Lower leg skin (tissue), 3 donors: ENCODE results near the gene LRFN5.

ENCODE experiments used
- POLR2A ChIP-seq, 2 donors: fragments of 450-650 bp; IDR thresholded peaks; one replicate each; pipeline ENCODE4 v1.6.1; 2016 to 2017; ENCODE audit warnings: antibody characterized with exemption in 2 of 2, mild to moderate bottlenecking in 1 of 2, moderate library complexity in 1 of 2
- TF ChIP-seq, protein P1 (sequence below), 3 donors: fragments of 450-650 bp; IDR thresholded peaks; one replicate each; pipeline ENCODE4 v1.5.1; 2016; ENCODE audit warnings: antibody characterized with exemption in 3 of 3, mild to moderate bottlenecking in 3 of 3, moderate library complexity in 2 of 3

DNA sequence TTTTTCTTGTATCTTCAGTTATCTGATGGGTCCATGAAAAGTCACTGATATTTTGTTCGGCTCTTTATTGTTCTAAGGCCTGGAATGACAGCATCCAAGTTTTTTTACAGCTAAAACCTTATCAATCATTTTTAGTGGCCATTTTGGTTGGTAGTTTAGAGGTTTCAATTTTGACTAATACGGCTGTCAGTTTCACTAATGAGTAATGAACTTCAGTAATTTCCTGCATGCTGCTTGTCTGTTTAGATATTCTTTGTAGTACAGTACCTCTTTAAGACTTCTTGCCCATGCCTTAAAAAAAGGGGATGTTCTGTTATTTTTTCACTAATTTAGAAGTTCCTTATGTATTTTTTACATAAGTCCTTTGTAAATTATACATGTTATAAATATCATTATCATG is 176.7 kb downstream of the LRFN5 start:
- TF ChIP-seq POLR2A (IDR thresholded peaks at IDR 0.05) = no peak
- TF ChIP-seq, protein P1, sequence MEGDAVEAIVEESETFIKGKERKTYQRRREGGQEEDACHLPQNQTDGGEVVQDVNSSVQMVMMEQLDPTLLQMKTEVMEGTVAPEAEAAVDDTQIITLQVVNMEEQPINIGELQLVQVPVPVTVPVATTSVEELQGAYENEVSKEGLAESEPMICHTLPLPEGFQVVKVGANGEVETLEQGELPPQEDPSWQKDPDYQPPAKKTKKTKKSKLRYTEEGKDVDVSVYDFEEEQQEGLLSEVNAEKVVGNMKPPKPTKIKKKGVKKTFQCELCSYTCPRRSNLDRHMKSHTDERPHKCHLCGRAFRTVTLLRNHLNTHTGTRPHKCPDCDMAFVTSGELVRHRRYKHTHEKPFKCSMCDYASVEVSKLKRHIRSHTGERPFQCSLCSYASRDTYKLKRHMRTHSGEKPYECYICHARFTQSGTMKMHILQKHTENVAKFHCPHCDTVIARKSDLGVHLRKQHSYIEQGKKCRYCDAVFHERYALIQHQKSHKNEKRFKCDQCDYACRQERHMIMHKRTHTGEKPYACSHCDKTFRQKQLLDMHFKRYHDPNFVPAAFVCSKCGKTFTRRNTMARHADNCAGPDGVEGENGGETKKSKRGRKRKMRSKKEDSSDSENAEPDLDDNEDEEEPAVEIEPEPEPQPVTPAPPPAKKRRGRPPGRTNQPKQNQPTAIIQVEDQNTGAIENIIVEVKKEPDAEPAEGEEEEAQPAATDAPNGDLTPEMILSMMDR (IDR thresholded peaks at IDR 0.05) = no peak
